Adipose tissue (tissue), 3 donors: ENCODE measurements around the gene ACAP2. TPM values are rescaled to one million over a fixed set of nuclear protein-coding genes. Genes with fewer than 3 reads are reported as not detected.

ENCODE experiments used
- H3K27ac ChIP-seq: one replicate; pipeline ENCODE4 v1.5.1; 2013; ENCODE audit warnings: low read depth, low read length
- WGBS, 3 donors: extraction: QIAGEN DNeasy Blood & Tissue Kit; methylation state at CpG; one replicate each; pipeline ENCODE4 v1.1.7; 2013; 5-methylcytosine and 5-hydroxymethylcytosine counted together
- polyA plus RNA-seq, 3 donors: library from polyadenylated mRNA; stranded (reverse); fragments of 200-250 nt; gene quantifications; one replicate each; pipeline ENCODE4 v1.2.3, GENCODE V29; 2013
- donor health status: healthy with polysubstance abuse.
- donor health status: Bipolar disorder and iron deficiency.
- donor health status: healthy.

Gene ACAP2
- polyA plus RNA-seq, 3 donors = 4.6 to 11.9 (median 9.9) TPM

DNA sequence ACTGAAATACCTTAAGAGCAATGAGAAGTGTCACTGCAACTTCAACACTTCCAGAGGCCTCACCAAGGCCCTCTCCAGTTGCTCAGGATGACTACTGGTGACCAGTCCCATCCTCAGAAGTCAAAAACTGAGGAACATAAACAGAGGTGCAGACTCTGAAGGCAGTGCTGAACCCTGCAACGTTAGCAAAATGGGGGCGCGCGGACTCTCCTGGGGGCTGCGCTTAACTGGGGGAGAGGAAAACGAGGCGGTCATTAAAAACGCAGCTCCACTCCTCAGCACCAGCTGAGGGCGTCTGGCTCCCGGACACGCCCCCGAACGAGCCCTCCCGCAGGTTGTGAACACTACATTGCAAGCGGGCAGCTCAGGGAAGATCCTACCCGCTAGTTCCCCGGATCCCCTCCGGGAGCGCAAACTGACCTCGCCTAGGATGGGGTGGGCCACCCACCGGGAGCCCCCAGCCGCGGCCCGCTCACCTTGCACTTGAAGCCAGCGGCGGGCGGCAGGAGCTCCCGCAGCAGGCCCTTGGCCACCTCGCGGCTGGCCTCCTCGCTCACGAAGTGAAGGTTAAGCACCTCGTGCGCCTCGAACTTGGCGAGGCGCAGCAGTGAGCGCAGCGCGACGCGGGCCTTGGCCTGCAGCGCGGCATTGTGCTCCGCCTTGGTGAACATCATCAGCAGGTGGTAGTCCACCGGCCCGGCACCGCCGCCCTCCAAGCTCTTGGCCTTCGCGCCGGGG lies 172.6 kb downstream of the ACAP2 start:
- no peak overlapping the region for H3K27ac ChIP-seq
- 0 to 1% (median 1%) methylated on average over 41 to 52 of the region's 52 CpGs for WGBS, 3 donors

DNA sequence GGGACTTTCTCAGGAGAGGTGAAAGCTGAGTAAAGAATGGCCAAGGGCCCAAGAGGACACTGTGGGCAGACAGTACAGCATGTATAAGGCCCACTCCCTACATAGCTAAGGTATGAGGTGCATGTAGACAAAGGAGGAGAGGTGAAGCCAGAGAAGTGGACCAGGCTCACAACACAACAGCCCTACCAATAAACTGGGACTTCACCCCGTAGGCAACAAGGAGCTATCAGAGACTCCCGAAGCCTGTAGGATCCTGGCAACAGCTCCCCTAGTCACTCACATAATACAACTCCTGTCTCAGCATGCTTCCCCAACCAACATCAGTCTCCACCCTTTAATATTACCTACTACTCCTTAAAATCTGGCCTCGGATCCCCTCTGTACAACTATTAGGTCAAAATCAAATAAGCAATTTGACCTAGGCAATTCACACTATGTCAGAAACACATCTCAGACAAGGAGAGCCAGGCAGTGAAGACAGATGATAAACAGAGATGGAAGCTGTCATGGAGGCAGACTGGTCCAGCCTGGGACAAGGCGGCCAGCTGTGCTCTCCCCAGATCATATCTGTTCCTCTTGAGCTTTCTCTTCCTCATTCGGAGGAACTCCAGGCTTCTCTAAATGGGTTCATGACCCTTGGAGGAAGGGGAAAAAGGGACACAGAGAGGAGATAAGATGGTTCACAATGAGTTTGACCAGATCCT lies 173.3 kb downstream of the ACAP2 start:
- H3K27ac ChIP-seq = no peak overlapping the region
- WGBS, 3 donors = 71 to 82% (median 75%) methylated on average over 5 of the region's 5 CpGs

DNA sequence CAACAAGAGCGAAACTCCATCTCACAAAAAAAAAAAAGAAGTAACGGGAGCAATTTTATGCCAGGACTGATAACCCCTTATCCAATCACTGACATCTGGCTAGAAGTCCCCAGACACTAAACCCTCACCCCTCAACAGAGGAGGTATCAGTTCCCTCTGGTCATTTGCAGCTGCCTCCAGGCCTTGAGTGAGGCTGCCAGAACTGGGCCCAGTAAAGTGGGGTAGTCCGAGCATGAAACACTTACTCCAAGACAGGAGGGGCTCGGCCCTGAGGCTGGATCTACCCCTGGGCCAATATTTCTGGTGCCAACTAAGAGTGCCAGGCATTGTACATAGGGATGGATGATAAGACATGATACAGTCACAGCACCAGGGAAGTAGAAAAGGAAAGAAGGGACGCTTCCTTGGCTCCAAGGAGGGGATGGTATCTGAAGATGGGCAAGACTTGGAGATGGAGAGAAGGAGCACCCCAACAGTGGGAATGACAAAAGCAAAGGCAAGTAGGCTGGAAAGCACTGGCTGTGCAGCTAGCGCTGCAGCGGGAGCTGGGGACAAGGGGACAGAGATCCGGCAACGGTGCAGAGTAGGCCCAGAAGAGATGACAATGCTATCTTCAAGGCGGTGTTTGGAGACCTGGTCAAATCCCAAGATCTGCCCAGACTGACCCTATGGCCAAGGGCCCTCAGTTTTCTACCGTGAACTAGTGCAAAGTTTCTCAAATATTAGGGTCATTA lies 174.1 kb downstream of the ACAP2 start:
- H3K27ac ChIP-seq = no peak overlapping the region
- 95 to 96% (median 96%) methylated on average over 11 of the region's 11 CpGs for WGBS, 3 donors

DNA sequence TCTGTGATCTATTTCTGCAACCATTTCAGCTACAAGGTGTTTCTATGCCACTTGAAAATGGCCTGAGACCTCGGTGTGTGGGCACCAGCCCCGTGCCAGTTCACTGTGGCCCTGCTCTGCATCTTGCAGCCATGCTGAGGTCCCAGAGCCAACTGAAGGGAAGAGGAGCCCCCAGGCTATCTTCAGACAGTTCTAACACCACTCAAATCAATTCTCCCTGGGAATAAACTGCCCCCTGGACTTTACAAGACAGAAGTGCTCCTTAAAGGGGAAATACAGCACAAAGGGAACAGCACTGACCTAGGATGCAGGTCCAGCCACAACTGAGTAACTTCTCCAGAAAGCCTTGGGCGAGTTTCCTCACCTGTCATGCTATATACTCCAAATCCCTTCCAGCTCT lies 175.7 kb downstream of the ACAP2 start:
- H3K27ac ChIP-seq = no peak overlapping the region
- 83 to 89% (median 88%) methylated on average over 3 of the region's 3 CpGs for whole genome bisulfite sequencing, 3 donors

DNA sequence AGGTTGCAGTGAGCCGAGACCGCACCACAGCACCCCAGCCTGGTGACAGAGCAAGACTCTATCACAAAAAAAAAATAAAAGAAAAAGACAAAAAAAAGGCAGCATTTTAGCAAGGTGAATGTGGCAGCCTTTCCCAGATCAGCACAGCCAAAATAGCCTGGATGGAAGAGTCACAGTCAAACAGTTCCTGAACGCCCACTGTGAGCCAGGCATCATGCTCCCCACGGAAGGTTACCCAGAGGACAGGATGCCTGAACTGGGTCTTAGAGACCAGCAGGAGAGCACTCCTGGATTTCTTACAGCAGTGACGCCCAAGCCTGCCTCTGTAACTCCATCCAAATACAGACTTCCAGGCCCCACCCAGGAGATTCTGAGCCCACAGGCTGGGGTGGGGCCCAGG lies 176.4 kb downstream of the ACAP2 start:
- WGBS, 3 donors = 90 to 98% (median 94%) methylated on average over 5 of the region's 5 CpGs
- no peak overlapping the region for H3K27ac ChIP-seq

DNA sequence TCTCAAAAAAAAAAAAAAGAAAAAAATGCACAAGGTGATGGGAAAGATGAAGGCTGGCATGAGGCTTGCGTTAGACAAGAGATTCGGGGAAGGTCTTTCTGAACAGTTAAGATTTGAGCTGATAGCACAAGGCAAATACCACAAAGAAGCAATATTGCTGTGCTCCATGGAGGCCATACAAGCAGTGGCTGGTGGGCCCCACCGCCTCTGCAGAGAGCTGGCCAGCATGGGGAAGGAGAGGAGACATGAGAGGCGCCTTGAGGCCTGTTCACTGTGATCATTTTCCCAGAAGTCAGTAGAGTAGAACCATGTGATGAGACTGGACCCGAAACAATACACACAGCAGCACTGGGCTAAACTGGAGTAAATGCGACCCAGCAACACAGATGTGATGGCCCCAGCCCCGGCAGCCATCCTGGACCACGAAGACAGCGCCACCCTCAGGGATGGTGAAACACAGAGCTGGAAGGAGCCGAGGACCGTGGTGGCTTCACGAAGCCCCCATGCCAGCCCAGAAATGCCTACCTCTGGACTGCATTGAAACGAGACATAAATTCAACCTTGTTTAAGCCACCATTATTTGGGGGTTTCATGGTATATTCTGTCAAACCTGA lies 177.3 kb downstream of the ACAP2 start:
- no peak overlapping the region for H3K27ac ChIP-seq
- 90 to 95% (median 94%) methylated on average over 13 of the region's 13 CpGs for WGBS, 3 donors

DNA sequence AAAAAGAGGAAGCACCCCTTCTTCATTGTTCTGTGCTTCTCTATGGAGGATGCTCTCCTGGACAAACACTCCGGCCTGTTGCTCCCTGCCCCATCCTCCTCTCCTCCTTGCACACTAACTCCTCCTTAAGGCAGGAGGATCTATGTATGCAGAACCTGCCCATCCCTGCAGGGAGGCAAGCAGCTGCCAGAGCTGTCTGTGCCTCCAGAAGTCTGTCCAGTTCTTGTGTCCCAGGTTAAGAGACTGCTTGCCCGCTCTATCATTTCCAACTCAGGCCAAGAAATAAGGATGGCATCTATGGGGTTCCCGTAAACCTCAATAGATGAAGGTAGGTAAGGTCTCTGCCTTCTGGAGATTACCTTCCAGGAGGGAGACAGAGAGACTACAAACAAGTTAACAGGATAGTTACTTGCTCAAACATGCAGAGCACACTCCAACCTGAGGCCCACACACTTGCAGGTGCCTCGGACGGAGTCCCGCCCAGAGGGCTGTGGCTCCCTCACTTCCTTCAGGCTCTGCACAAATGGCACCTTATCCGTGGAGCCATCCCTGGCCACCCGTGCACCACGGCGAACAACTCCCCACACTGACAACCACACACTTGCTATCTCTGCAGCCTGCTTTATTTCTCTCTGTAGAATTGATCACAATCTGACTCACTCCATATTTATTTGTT lies 178.8 kb downstream of the ACAP2 start:
- H3K27ac ChIP-seq = no peak overlapping the region
- 92 to 95% (median 93%) methylated on average over 10 of the region's 10 CpGs for WGBS, 3 donors

DNA sequence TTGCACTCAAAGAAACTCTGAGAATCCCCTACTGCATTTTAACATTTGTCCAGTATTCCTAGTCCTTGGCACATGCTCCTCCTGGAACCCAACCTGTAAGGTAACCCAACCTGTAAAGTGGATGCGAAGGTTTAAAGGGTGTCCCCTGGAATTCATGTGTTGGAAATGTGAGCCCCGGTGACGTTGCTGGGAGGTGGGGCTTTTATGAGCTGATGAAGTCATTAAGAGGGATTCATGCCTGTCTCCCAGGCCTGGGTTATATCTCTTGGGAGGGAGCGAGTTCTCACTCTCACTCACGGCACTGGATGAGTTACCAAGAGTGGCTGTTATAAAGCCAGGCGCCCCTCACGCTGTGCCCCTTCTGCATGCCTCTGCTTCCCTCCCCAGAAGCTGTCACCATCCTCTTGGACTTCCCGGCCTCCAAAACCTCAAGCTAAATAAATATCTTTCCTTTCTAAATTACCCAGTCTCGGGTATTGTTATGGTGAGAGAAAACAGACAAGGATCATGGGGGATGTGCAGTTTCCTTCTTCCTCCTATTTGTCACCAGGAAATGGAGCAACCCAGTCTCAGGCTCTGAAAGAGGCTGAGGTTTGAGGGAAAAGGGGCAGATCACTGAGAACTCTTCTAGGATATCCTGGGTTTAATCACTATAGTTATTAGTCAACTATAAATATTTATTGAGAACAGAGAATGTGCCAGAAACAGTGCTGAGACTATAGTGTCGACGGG lies 179.5 kb downstream of the ACAP2 start:
- no peak overlapping the region for H3K27ac ChIP-seq

DNA sequence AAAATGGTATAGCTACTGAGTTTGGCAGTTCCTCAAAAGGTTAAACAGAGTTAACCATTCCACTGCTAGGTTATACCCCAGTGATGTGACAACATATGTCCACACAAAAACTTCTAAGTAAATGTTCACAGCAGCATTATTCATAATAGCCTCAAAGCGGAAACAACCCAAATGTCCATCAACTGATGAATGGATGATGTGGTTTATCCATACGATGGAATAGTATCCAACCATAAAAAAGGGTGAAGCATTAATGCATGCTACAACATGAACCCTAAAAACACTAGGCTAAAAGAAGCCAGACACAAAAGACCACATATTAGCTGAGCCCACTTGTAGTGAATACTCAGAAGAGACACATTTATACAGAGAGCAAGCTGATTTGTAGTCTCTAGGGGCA lies 180.9 kb downstream of the ACAP2 start:
- no peak overlapping the region for H3K27ac ChIP-seq
- WGBS, 3 donors = 97 to 99% (median 97%) methylated on average over 2 of the region's 2 CpGs

More for the DNA sequence above, 179.5 kb downstream of the ACAP2 start:
- 65 to 84% (median 70%) methylated on average over 11 of the region's 11 CpGs for WGBS, 3 donors

DNA sequence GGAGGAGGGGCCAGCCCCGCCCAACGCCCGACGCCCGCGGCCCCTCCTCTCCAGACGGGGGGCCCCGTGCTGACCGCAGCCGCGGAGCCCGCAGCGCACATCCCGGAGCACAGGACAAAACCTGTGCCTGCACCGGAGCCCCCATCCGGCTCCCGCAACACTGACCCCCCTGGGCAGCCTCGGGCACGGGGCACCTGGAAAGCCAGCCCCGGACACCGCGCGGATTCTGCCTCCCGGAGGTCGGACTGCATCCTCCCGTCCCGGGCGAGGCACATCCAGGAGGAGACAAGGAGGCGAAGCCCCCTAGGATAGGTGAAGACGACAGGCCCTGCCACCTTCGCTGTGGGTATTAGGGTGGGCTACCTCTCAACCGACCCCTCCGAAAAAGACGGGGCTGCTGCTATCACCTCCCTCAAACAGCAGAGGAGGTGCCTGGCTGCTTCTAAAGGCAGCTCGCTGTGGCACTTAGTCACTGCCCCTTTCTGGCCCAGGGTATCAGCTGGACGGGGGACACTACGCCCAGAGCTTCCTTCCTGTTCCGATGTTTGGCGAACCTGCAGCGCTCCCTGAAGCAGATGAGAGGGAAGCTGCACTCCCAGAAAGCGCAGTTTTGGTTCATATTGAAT lies 182.4 kb downstream of the ACAP2 start:
- H3K27ac ChIP-seq = no peak overlapping the region
- WGBS, 3 donors = 4 to 11% (median 8%) methylated on average over 34 to 41 of the region's 41 CpGs

DNA sequence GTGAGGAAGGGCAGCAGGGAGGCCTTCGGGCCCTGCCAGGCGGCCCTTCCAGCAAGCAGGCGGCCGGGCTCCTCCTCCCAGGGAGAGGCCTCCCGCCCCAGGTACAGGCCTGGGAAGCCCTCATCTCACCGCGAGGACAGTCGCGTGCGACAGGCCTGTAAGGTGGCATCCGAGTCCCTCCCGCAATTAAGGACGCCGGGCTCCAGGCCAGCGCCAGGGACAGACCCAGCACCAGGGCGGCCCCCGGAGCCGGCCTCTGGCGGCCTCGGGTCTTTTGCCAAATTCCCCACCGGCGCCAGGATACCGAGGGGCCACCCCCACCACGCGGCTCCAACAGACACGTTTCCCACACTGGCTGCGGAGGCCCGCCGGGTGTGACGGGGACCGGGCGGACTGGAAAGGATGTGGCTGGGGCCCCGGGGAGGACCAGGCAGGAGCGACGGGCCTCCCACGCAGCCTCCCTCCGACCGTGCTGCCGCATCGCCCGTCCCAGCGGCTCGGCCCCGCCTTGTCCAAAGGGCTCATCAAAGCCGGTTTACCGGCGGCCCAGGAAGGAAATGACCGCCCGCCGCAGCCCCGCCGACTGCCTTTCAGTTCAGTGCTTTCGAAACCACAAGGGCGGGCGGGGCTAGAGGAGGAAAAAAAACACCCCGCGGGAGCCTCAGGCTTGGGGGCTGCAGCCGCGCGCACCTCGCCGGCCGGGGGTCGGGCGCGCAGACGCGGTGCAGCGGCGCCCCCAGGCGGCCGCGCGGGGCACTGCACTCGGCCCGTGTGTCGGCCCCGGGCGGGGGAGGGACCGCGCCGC lies 183.1 kb downstream of the ACAP2 start:
- peak overlapping the region; percentile 63 for H3K27ac ChIP-seq
- 2 to 10% (median 2%) methylated on average over 51 to 82 of the region's 82 CpGs for WGBS, 3 donors

DNA sequence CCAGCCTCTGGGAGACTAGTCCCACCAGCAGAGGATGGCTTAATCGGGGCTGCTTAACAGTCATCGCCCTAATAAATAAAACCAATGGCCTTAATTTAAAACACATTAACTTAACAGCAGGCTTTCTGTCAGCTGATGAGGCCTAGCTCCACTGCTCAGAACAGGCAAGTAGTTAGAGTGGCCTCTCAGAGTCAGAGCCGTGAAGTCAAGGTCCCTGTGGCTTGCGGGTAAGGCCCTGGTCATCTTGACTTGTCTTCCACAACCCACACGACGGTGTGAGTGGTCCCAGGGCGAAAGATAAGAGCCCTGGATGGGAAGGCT lies 183.7 kb downstream of the ACAP2 start:
- 40 to 61% (median 46%) methylated on average over 7 of the region's 7 CpGs for WGBS, 3 donors
- peak overlapping the region; percentile 63 for H3K27ac ChIP-seq

DNA sequence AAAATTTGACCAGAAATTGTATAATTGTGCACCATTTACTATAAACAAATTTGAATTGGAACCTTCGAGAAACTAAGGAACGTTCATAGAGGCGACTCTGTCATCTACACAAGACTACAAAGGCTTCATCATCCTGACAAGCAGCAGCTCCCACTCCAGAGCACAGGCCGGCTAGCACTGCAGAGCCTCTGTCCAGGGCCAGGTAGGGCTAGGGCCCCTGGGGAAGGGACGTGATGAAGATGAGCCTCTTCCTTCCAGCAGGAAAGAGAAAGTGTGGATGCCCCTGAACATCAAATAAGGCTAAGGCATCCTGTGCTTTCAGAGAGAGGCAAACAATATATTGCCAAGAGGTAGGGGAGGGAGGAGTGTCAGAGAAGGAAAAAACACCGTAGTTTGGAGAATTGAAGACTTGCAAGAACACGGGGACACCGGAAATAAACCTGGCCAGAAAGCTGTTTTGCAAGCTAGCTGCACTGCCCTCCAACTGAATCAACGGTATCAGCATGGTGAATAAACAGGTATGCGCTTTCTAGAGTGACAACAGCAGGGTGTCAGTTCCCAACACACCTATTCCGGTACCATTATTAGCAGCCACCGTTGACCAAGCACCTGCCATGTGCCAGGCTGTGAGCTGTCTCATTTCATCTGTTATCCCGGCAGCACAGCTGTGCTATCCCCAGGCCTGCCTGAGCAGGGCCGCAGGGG lies 184.2 kb downstream of the ACAP2 start:
- peak overlapping the region; percentile 63 for H3K27ac ChIP-seq
- 60 to 79% (median 62%) methylated on average over 14 of the region's 14 CpGs for WGBS, 3 donors

DNA sequence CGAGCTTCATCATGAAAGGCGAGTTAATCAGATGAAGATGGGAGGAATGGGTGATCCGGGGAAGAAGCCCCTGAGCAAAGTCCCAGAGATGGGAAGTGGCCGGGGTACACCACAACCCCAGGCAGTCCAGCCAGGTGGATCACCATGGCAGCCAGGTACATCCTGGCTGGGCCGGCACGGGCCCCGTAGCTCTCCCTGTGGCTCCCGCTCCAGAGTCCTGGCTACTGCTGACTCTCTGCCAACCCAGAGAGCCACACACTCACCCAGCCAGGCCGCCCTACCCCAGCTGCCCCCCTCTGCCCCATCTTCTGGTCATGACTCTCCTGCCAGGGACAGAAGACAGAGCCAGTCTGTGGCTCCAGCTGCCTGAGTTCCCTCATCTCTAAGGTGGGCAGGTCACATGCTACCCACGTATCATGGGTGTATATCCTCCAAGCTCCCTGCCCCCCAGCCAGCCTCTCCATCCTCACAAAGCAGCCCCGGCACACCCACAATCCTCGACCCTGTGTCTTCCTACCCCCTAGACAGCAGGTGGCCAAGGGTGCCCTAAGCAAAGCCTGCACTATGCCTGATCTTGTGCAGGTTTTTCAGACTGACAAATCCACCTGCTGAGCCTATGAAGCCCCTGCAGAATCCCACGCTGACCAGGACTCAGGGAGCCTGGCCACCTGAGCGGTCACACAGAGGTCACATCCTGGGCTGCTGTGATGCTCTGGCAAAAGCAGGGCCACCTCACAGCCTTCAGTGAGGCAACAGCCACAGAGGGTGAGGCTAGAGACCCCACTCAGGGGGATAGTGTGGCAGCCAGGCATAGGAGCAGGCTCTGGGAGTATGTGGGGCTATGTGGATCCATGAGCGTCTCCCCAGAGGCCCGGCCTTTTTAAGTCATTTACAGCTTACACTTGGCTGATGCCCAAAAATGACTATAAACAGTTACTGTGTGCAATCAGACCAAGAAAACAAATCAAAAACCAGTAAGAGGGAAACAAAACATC lies 185.1 kb downstream of the ACAP2 start:
- 90 to 91% (median 91%) methylated on average over 16 of the region's 16 CpGs for WGBS, 3 donors
- no peak overlapping the region for H3K27ac ChIP-seq
